ENCODE measurements around the gene C12orf50.

C12orf50 gene

GRCh38 chr12:87953256-87953860 lies 75.8 kb downstream of the C12orf50 start:
- no peak for TF ChIP-seq TAF1 (IDR thresholded peaks at IDR 0.05; ENCODE audit: borderline replicate concordance, insufficient read depth, low read length)
- TF ChIP-seq FOXP2 (optimal IDR thresholded peaks at IDR 0.05; ENCODE audit: borderline replicate concordance, extremely low read depth, extremely low read length, insufficient read depth): no peak
- TF ChIP-seq SIN3A (IDR thresholded peaks at IDR 0.05; ENCODE audit: borderline replicate concordance, insufficient read depth, low read length): no peak
- TF ChIP-seq POLR2AphosphoS5 (IDR thresholded peaks at IDR 0.05; ENCODE audit: low read depth, low read length): no peak
- TF ChIP-seq REST (IDR thresholded peaks at IDR 0.05; ENCODE audit: insufficient read depth in 1 of 2, low read depth in 2 of 2, low read length in 2 of 2): no peak

GRCh38 chr12:87952850-87953249 lies 76.4 kb downstream of the C12orf50 start:
- no peak for TF ChIP-seq SIN3A (IDR thresholded peaks at IDR 0.05; ENCODE audit: borderline replicate concordance, insufficient read depth, low read length)

GRCh38 chr12:87952223-87952622 lies 77.0 kb downstream of the C12orf50 start:
- TF ChIP-seq FOXP2 (optimal IDR thresholded peaks at IDR 0.05; ENCODE audit: borderline replicate concordance, extremely low read depth, extremely low read length, insufficient read depth): no peak
- TF ChIP-seq REST (IDR thresholded peaks at IDR 0.05; ENCODE audit: insufficient read depth in 1 of 2, low read depth in 2 of 2, low read length in 2 of 2): no peak
- no peak for TF ChIP-seq SIN3A (IDR thresholded peaks at IDR 0.05; ENCODE audit: borderline replicate concordance, insufficient read depth, low read length)
- no peak for TF ChIP-seq TAF1 (IDR thresholded peaks at IDR 0.05; ENCODE audit: borderline replicate concordance, insufficient read depth, low read length)

- TF ChIP-seq REST (IDR thresholded peaks at IDR 0.05; ENCODE audit: insufficient read depth in 1 of 2, low read depth in 2 of 2, low read length in 2 of 2) (no peak), POLR2AphosphoS5 (IDR thresholded peaks at IDR 0.05; ENCODE audit: low read depth, low read length) (no peak), TAF1 (IDR thresholded peaks at IDR 0.05; ENCODE audit: borderline replicate concordance, insufficient read depth, low read length) (no peak), SIN3A (IDR thresholded peaks at IDR 0.05; ENCODE audit: borderline replicate concordance, insufficient read depth, low read length) (no peak), FOXP2 (optimal IDR thresholded peaks at IDR 0.05; ENCODE audit: borderline replicate concordance, extremely low read depth, extremely low read length, insufficient read depth) (no peak)
Observed at GRCh38 chr12:87943762-87944161, 85.4 kb downstream of the C12orf50 start.

GRCh38 chr12:87943023-87943422 lies 86.2 kb downstream of the C12orf50 start:
- TF ChIP-seq SIN3A (IDR thresholded peaks at IDR 0.05; ENCODE audit: borderline replicate concordance, insufficient read depth, low read length) (no peak), TAF1 (IDR thresholded peaks at IDR 0.05; ENCODE audit: borderline replicate concordance, insufficient read depth, low read length) (no peak), FOXP2 (optimal IDR thresholded peaks at IDR 0.05; ENCODE audit: borderline replicate concordance, extremely low read depth, extremely low read length, insufficient read depth) (no peak)

- TF ChIP-seq REST (IDR thresholded peaks at IDR 0.05; ENCODE audit: insufficient read depth in 1 of 2, low read depth in 2 of 2, low read length in 2 of 2): no peak
Observed at GRCh38 chr12:87939182-87939581, 90.0 kb downstream of the C12orf50 start.
